Type B pancreatic cell (in vitro differentiated cells): ENCODE results near the gene COQ2. TPM values are rescaled to one million over a fixed set of nuclear protein-coding genes. Genes with fewer than 3 reads are reported as not detected.
A peak's percentile ranks its signal among the peaks of the same experiment; 100 is the strongest.

Experiments
- DNase-seq: peaks from one replicate; pipeline ENCODE4 v3.0.0; 2021; ENCODE audit warnings: mixed read lengths; ENCODE audit not compliant: unreplicated experiment; ENCODE audit errors: extremely low spot score
- H3K27ac Mint-ChIP-seq: 2 replicates; pipeline ENCODE4 v1.8.0; 2021; ENCODE audit warnings: mild to moderate bottlenecking, mixed read lengths
- H3K27me3 Mint-ChIP-seq: 2 replicates; pipeline ENCODE4 v1.8.0; 2021; ENCODE audit warnings: mixed read lengths
- H3K36me3 Mint-ChIP-seq: 2 replicates; pipeline ENCODE4 v1.8.0; 2021; ENCODE audit warnings: mixed read lengths
- H3K4me1 Mint-ChIP-seq: one replicate; pipeline ENCODE4 v1.8.0; 2021; ENCODE audit warnings: mixed read lengths; ENCODE audit not compliant: unreplicated experiment
- H3K4me3 Mint-ChIP-seq: 2 replicates; pipeline ENCODE4 v1.8.0; 2021; ENCODE audit warnings: mild to moderate bottlenecking, mixed read lengths
- H3K9me3 Mint-ChIP-seq: 2 replicates; pipeline ENCODE4 v1.8.0; 2021; ENCODE audit warnings: mixed read lengths
- total RNA-seq: library from RNA; stranded (reverse); gene quantifications from 2 replicates; pipeline ENCODE4 v1.2.1, GENCODE V29; 2021; ENCODE audit warnings: low replicate concordance
- TF ChIP-seq, protein P1 (sequence below): fragments of 200-600 bp; sonication (generic); conservative IDR thresholded peaks from 2 replicates; pipeline ENCODE4 v1.5.0; 2021; ENCODE audit warnings: antibody characterized with exemption, mild to moderate bottlenecking

Gene COQ2
- total RNA-seq, 1 donor from 2014 or later = 16.5 TPM

DNA sequence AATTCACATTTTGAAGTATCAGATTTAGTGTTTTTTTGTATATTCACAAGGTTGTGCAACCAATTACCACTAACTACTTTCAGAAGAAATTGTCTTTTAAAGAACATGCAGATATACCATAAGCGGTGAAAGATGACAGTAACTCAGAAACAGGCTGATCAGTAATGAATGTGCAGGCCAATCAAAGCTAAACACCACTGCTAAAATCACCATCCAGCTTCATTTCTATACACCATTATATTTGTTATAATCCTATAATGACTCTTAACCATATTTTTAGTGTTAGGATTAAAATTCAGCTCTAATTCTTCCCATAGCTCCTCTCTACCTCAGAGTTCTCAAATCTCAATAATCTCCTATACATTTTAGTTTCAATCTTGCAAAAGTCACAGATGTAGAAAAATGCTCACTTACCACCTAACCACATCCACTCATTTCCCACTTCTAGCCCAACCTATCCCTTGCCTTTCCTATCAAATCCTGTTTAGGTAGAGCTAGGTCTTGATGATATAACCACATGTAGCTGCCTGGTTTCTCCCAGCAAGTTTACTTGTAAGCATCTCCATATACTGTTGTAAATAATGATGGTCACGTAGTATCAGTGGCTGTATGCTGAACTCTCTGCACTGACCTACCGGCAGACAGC lies 16.6 kb downstream of the COQ2 start:
- TF ChIP-seq, protein P1, sequence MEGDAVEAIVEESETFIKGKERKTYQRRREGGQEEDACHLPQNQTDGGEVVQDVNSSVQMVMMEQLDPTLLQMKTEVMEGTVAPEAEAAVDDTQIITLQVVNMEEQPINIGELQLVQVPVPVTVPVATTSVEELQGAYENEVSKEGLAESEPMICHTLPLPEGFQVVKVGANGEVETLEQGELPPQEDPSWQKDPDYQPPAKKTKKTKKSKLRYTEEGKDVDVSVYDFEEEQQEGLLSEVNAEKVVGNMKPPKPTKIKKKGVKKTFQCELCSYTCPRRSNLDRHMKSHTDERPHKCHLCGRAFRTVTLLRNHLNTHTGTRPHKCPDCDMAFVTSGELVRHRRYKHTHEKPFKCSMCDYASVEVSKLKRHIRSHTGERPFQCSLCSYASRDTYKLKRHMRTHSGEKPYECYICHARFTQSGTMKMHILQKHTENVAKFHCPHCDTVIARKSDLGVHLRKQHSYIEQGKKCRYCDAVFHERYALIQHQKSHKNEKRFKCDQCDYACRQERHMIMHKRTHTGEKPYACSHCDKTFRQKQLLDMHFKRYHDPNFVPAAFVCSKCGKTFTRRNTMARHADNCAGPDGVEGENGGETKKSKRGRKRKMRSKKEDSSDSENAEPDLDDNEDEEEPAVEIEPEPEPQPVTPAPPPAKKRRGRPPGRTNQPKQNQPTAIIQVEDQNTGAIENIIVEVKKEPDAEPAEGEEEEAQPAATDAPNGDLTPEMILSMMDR = no peak
- Mint-ChIP-seq H3K4me3 (no peak overlapping the region), H3K27ac (peak overlapping the region; percentile 14)

GRCh38 chr4:83267121-83267829 lies 17.3 kb downstream of the COQ2 start:
- H3K27ac Mint-ChIP-seq = no peak overlapping the region
- no peaks in the 10 kb centered on the region for H3K27me3 Mint-ChIP-seq
- no peaks in the 10 kb centered on the region for H3K4me1 Mint-ChIP-seq
- H3K9me3 Mint-ChIP-seq = no peaks in the 10 kb centered on the region
- H3K4me3 Mint-ChIP-seq = no peak overlapping the region
- TF ChIP-seq, protein P1 = no peak
- peaks cover 3% of the 10 kb centered on the region for H3K36me3 Mint-ChIP-seq
- DNase-seq = no peak

More for the DNA sequence above, 16.6 kb downstream of the COQ2 start:
- Mint-ChIP-seq H3K36me3 (peaks cover 6% of the 10 kb centered on the region), H3K27me3 (no peaks in the 10 kb centered on the region), H3K9me3 (no peaks in the 10 kb centered on the region), H3K4me1 (no peaks in the 10 kb centered on the region)
- no peak for DNase-seq

DNA sequence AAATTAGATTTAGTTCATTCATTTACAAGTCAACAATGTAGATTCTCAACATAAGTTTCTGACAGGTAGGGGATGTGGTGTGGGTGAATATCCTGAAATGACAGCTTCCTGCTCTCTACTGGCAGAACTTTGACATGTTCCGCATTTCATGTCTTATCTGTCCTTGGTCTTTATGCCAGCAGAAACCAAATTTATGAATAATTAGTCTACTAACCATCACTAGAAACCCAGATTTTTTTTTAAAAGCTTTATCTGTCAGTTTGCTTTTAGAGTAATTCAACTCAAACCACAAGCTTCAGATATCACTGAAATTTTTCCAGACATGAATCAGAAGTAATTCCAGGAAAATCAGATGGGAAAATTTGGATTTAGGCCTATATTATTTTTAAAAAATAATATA lies 17.9 kb downstream of the COQ2 start:
- Mint-ChIP-seq H3K27ac (no peak overlapping the region), H3K9me3 (no peaks in the 10 kb centered on the region), H3K4me1 (no peaks in the 10 kb centered on the region), H3K4me3 (no peak overlapping the region), H3K36me3 (peaks cover 3% of the 10 kb centered on the region), H3K27me3 (no peaks in the 10 kb centered on the region)
- DNase-seq = no peak
- TF ChIP-seq, protein P1 = no peak

- Mint-ChIP-seq H3K27ac (no peak overlapping the region), H3K27me3 (no peaks in the 10 kb centered on the region), H3K4me3 (no peak overlapping the region)
Measured at GRCh38 chr4:83263106-83263505, 21.5 kb downstream of the COQ2 start.

GRCh38 chr4:83262682-83263081 lies 21.9 kb downstream of the COQ2 start:
- Mint-ChIP-seq H3K4me3 (no peak overlapping the region), H3K9me3 (no peaks in the 10 kb centered on the region), H3K36me3 (peaks cover 5% of the 10 kb centered on the region), H3K4me1 (peaks cover 7% of the 10 kb centered on the region), H3K27ac (no peak overlapping the region), H3K27me3 (no peaks in the 10 kb centered on the region)
- DNase-seq = no peak
- TF ChIP-seq, protein P1 = no peak

More at GRCh38 chr4:83263106-83263505, 21.5 kb downstream of the COQ2 start:
- no peak for DNase-seq
- peaks cover 3% of the 10 kb centered on the region for H3K36me3 Mint-ChIP-seq
- no peaks in the 10 kb centered on the region for H3K9me3 Mint-ChIP-seq
- peaks cover 4% of the 10 kb centered on the region for H3K4me1 Mint-ChIP-seq
- TF ChIP-seq, protein P1 = no peak
